OCI-LY7 (cell line): Measurements from ENCODE around the gene RTBDN.

Source experiments
- EZH2phosphoT487 ChIP-seq: fragments of 200-600 bp; sonication (generic); IDR thresholded peaks from 2 replicates; pipeline ENCODE4 v1.6.1; 2018; ENCODE audit warnings: low read depth, borderline replicate concordance, mild to moderate bottlenecking, mixed run types, antibody characterized with exemption, low read length, moderate library complexity, mixed read lengths
- TF ChIP-seq, protein P1 (sequence below): fragments of 200-600 bp; sonication (generic); conservative IDR thresholded peaks from 2 replicates; pipeline ENCODE4 v1.5.1; 2014; ENCODE audit warnings: mild to moderate bottlenecking, antibody characterized with exemption, low read length, moderate library complexity, mixed read lengths

DNA sequence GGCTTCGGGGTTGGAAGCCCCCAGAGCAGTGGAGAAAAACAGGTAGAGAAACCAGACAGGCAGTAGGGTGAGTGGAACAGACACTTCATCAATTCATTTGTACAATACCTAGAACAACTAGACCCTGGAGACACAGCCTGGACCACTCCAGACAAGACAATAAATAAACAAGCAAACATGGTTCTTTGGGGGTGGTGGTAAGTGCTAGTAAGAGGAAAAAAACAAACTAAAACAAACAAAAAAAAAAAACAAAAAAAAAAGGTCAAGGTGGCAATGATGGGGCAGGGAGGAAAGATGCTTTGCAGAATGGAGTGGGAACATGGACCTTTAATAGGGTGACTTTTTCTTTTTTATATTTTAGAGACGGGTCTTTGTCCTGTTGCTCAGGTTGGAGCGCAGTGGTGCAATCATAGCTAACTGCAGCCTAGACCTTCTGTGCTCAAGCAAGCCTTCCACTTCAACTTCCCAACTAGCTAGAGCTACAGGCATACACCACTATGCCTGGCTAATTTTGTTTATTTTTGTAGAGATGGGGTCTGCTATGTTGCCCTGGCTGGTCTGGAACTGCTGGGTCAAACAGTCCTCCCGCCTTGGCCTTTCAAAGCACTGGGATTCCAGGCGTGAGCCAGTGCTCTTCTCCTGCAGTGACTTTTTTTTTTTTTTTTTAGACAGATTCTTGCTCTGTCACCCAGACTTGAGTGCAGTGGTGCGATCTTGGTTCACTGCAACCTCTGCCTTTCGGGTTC, 40.0 kb downstream of the RTBDN start:
- TF ChIP-seq, protein P1, sequence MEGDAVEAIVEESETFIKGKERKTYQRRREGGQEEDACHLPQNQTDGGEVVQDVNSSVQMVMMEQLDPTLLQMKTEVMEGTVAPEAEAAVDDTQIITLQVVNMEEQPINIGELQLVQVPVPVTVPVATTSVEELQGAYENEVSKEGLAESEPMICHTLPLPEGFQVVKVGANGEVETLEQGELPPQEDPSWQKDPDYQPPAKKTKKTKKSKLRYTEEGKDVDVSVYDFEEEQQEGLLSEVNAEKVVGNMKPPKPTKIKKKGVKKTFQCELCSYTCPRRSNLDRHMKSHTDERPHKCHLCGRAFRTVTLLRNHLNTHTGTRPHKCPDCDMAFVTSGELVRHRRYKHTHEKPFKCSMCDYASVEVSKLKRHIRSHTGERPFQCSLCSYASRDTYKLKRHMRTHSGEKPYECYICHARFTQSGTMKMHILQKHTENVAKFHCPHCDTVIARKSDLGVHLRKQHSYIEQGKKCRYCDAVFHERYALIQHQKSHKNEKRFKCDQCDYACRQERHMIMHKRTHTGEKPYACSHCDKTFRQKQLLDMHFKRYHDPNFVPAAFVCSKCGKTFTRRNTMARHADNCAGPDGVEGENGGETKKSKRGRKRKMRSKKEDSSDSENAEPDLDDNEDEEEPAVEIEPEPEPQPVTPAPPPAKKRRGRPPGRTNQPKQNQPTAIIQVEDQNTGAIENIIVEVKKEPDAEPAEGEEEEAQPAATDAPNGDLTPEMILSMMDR = no peak
- TF ChIP-seq EZH2phosphoT487 = no peak
